Caki2 (cell line): Measurements from ENCODE around the gene GPBP1L1. TPM values are rescaled to one million over a fixed set of nuclear protein-coding genes. Genes with fewer than 3 reads are reported as not detected.
A peak's percentile ranks its signal among the peaks of the same experiment; 100 is the strongest.
"Not testable (repeated sequence)": the region's sequence is repeated elsewhere in the genome, so short reads cannot be mapped to it uniquely, and the experiment has no call there.

Experiments
- DNase-seq: peaks from one replicate; pipeline ENCODE4 v3.0.0-alpha.2; 2015; ENCODE audit warnings: low read depth
- in situ Hi-C: cut with HindIII; loops from 2 replicates; pipeline ENCODE4 v1.10.0; 2016; ENCODE audit warnings: low sequenced_read_pairs, low pct_unique_long_range_greater_than_20kb, mixed read lengths
- total RNA-seq: library from RNA; depleted of rRNA; stranded (reverse); fragments of >200 nt; shearing (Covaris generic); gene quantifications from 2 replicates; pipeline ENCODE4 v1.2.3, GENCODE V29; 2014; ENCODE audit warnings: low replicate concordance

The GPBP1L1 gene
- total RNA-seq, 1 experiment from 2014 or later: 90.2 TPM

GRCh38 chr1:45612941-45613579, 73.3 kb downstream of the GPBP1L1 start:
- in situ Hi-C loops: no loop called here
- DNase-seq: no peak

DNA sequence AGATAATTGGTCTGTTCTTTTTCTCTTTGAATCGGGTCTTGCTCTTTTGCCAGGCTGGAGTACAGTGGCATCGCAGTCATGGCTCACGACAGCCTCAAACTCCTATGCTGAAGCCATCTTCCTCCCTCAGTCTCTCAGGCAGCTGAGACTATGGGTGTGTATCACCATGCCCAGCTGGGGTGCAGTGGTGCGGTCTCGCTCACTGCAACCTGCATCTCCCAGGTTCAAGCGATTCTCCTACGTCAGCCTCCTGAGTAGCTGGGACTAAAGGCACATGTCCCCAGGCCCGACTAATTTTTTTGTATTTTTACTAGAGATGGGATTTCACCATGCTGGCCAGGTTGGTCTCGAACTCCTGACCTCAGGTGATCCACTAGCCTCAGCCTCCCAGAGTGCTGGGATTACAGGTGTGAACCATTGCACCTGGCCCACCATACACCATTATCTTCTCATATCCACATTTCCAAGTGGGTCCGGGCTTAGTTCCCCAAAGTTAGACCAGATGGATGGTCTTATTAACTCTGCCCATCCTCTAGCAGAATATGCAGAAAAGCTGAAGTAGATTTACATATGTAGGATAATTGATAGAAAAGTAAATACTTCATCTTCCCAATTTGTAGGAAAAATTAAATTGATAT, 75.6 kb downstream of the GPBP1L1 start:
- in situ Hi-C loops: no loop called here

DNA sequence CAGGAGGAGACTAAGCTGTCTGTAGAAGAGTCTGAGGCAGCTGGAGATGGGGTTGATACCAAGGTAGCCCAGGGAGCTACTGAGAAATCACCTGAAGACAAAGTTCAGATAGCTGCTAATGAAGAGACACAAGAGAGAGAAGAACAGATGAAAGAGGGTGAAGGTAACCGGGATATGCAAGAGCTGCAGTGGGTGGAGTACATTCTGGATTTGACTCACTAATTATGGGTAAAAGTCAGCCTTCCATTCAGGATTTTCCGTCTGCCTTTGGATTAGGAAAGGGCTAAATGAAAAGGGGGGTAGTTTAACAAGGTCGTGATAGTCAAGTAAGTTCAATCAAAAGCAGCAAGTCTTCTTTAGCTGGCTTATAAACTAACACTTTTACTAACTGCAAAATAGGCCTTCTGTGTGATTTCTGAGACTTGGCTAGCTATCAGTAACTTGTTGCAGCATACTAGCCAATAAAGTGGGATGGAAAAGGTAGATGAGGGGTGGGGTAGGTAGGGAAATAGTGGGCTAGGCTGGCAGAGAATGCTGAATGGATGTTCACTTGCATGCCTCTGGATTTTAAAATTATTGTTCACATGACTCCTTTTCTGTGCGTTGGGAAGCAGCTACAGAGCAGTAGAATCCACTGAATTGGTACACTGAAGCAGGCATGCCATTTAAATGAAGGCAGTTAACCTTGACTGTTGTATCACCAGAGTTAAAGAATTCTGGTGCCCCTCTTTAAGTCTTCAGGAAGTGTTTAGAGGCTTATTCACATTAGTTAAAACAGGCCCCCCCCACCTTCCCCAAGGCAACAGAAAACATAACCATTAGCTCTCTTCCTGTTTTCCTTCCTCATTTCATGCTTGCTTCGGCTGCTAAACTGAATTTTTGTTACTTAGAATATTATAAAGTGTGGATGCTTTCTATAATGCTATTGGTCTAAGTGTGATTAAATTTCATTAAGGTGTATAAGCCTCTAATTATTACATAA, 77.9 kb downstream of the GPBP1L1 start:
- in situ Hi-C loops: no loop called here
- no peak for DNase-seq

More for the DNA sequence above, 75.6 kb downstream of the GPBP1L1 start:
- DNase-seq: no peak

GRCh38 chr1:45607404-45608074, 78.8 kb downstream of the GPBP1L1 start:
- DNase-seq: no peak
- in situ Hi-C loops: no loop called here

- DNase-seq: no peak
- in situ Hi-C loops: no loop called here
These were observed 82.1 kb downstream of the GPBP1L1 start for GRCh38 chr1:45604239-45604638.

- in situ Hi-C loops, DNase-seq: not testable (repeated sequence)
These were observed 89.6 kb downstream of the GPBP1L1 start for GRCh38 chr1:45596765-45597164.

- in situ Hi-C loops: no loop called here
These were observed 91.9 kb downstream of the GPBP1L1 start for GRCh38 chr1:45594412-45594811.

GRCh38 chr1:45589861-45590260, 96.5 kb downstream of the GPBP1L1 start:
- DNase-seq: peak; percentile 27

More at GRCh38 chr1:45594412-45594811, 91.9 kb downstream of the GPBP1L1 start:
- DNase-seq: no peak

DNA sequence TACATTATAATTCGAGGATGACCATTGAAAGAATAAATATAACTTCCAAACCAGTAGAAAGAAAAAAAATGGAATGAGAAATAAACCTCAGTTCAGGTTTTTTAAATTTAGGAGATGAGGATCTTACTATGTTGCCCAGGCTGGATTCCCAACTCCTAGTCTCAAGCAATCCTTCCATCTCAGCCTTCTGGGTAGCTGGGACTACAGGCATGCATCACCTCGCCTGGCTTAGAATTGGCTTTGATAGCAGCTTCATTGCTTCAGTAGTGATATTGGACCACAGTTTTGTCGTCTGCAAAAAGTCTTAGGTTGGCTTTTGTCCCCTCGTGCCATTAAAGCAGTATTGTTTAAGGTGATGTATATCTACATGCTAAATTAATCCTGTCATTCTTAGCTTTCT, 99.6 kb downstream of the GPBP1L1 start:
- DNase-seq: no peak
- in situ Hi-C loops: no loop called here

More at GRCh38 chr1:45589861-45590260, 96.5 kb downstream of the GPBP1L1 start:
- in situ Hi-C loops: no loop called here

DNA sequence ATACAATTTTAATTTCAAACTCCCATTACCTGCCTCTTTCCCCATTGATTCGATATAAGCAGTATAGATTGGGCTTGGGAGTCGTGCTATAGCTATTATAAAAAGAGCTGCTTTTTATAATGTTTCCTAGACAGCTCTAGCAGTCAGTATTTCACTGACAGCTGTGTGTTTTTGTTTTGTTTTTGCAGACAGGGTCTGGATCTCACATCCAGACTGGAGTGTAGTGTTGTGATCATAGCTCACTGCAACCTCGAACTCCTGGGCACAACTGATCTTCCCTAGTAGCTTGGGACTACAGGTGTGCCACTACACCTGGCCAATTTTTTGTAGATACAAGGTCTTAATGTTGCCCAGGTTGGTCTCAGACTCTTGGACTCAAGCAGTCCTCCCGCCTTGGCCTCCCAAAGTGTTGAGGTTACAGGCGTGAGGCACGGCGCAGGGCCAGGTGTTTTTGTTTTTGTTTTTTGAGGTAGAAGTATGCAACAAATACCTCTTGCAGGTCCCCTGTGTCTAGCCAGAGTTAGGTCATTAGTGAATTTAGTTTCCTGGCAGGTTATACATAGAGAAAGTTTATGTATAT, 100.7 kb downstream of the GPBP1L1 start:
- in situ Hi-C loops: no loop called here

GRCh38 chr1:45585110-45585426, 101.3 kb downstream of the GPBP1L1 start:
- in situ Hi-C loops: no loop called here
- DNase-seq: no peak

More for the DNA sequence above, 100.7 kb downstream of the GPBP1L1 start:
- no peak for DNase-seq

DNA sequence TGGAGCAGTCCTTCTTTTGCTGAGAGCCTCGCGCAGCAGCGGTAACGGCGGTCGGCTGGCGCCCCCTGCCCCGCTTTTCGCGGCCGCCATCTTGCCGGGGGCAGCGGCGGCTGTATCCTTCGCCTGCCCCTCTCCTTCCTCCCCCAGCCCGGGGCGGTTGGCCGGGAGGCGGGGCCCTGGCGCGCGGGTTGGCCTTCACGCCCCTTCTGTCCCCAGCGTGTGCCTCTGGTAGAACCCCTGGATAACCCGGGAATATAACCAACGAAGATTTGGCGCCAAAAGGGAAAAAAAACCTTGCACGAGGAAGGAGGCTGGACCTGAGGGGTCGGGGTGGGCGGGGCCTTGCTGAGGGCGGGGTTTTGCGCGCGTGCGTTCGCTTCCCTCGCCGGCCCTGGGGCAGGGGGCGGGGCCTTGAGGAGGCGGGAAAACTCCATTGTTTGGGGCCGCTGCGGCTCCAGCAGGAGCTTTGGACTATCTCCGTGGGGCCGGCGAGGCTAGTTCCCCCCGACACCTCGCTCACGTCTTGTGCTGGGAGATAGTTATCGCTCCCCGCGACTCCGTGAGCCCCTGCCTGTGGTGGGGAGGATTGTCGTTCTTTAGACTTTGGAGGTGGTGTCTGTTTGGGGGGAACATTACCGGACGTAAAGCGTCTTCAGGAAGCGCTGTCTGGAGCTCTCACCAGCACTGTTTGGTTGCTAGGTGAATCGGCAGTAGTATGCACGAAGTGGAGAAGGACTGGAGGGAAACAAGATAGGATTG, 101.8 kb downstream of the GPBP1L1 start:
- in situ Hi-C loops: no loop called here
- peak; percentile 88 for DNase-seq

- in situ Hi-C loops: no loop called here
- DNase-seq: peak; percentile 89
These were observed 102.5 kb downstream of the GPBP1L1 start, which contains the start of gene NASP for GRCh38 chr1:45583666-45584350. NASP (plus strand) TSS chr1:45584041; CDS start chr1:45584147, 106 bp downstream.

DNA sequence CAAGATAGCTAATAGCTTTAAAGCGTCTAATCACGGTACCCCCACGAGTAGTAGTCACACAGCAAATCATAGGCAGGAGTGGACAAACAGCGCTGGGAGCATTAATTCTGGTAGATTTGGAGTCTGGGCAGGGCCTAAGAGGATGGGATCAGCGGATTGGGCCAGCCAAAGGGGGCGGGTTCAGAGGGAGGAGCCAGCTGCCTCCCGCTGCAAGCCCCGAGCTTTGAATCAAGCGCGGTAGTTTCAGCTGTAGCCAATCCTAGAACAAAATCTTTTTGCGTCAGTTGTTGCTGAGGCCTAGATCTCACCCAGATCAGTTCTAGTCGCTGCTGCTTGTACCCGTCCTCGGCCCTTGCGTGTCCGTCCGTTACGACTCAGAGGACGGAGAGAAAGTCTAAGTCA, 103.1 kb downstream of the GPBP1L1 start:
- in situ Hi-C loops: no loop called here
- peak; percentile 97 for DNase-seq
